ENCODE measurements around the gene KCNS3. TPM values are rescaled to one million over a fixed set of nuclear protein-coding genes. Genes with fewer than 3 reads are reported as not detected.
A peak's percentile ranks its signal among the peaks of the same experiment; 100 is the strongest.

KCNS3 gene
- polyA plus RNA-seq, 4 donors = 5.9 to 9.6 (median 7.2) TPM

- DNase-seq (ENCODE audit: low read depth in 4 of 4, low spot score in 3 of 4) = no peak
Observed at GRCh38 chr2:17876590-17876989, 1.9 kb upstream of the KCNS3 start.

DNA sequence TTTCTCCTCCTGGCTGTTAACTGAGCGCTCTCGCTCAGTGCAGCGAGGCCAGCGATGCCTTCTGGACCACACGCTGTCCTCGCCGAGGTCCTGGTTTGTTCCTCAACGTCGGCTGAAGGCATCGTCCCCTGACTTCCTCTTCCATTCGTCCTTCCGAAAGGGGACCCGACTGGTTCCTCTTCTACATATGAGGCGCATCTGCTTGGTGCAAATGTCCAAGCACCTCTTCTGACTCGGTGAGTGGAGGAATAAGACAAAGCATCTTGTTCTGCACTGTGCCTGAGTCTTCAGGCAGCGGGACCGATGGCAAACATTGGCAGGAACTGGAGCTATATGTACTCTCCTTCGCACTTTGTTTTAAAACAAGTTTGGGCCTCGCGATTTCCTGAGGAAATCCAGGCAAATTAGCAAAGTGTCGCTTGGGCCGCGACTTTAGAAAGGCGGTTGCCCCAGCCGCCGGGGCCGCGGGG lies 621 bp upstream of the KCNS3 start:
- no peak for DNase-seq (ENCODE audit: low read depth in 4 of 4, low spot score in 3 of 4)

DNA sequence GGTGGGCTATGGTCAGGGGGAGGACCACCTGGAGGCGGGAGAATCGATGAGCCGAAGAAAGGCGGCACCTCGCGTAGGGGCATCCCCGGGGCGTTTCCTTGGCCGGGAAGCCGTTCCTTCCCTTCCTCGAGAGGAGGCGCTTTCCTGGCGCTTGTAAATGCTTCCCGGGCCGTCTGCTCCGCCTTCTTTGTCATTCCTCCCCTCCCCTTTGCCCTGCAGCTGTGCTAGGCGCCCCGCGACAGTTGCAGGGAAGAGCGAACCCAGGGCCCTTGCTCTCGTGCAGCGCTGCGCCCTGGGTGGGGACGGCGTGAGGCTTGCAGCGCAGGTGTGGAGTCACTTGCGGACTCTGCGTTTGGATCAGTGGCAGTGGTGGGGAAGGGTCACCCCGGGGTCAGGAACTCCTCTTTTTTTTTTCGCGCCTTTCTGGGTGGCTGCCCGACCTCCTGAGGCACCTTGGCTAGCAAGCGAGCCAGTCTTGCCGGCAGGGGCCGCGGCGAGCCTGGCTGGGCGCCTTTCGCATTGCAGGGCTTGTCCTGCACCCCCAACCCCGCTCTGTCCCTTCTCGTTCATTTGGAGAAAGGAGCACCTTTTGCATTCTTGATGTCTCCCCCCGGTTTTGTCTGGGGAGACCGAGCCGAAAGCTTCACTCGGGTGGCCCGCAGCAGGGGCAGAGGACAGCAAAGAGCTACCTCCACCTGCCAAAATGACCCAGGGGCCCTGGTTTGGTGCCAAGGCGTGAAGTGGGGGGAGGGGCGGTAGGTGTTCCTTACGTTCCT lies 858 bp downstream of the KCNS3 start:
- peak in 3 of 4 donors; percentile 20 to 32 (median 23) for DNase-seq (ENCODE audit: low read depth in 4 of 4, low spot score in 3 of 4)

GRCh38 chr2:17879913-17880274 lies 1.4 kb downstream of the KCNS3 start:
- no peak for DNase-seq (ENCODE audit: low read depth in 4 of 4, low spot score in 3 of 4)

DNA sequence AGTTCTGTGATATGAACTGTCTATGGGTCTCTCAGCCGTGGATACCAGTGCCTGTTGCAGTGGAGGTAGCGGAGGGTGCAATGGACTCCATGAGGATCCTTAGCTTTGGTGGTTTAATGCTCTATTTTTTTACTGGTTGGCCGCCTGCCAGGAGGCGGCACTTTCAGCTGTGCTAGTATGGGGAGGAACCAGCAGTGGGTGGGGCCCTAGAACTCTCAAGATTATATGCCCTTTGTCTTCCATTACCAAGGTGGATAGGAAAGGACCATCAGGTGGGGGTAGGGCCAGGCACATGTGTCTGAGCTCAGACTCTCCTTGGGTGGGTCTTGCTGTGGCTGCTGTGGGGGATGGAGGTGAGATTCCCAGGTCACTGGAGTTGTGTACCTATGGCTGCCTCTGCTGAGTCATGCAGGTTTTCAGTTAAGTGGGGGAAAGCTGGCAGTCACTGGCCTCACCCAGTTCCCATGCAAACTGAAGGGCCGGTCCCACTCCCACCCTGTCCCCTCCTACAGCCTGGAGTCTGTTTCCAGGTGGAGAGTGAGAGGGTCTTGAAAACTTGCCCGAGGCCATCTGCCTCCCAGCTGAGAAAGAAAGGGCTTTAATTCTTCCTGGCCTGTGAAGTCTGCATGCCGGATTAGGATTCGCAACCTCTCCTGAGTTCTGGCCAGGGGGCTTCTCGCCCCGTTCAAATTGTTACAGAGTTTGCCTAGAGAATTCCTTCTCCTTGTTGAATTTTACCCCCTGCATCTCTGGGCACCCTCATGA lies 14.5 kb downstream of the KCNS3 start:
- no peak for DNase-seq (ENCODE audit: low read depth in 4 of 4, low spot score in 3 of 4)

- DNase-seq (ENCODE audit: low read depth in 4 of 4, low spot score in 3 of 4) = no peak
Observed at GRCh38 chr2:17894005-17894404, 15.5 kb downstream of the KCNS3 start.

GRCh38 chr2:17894556-17894955 lies 16.1 kb downstream of the KCNS3 start:
- DNase-seq (ENCODE audit: low read depth in 4 of 4, low spot score in 3 of 4) = no peak

GRCh38 chr2:17899871-17900270 lies 21.4 kb downstream of the KCNS3 start:
- DNase-seq (ENCODE audit: low read depth in 4 of 4, low spot score in 3 of 4) = no peak

DNA sequence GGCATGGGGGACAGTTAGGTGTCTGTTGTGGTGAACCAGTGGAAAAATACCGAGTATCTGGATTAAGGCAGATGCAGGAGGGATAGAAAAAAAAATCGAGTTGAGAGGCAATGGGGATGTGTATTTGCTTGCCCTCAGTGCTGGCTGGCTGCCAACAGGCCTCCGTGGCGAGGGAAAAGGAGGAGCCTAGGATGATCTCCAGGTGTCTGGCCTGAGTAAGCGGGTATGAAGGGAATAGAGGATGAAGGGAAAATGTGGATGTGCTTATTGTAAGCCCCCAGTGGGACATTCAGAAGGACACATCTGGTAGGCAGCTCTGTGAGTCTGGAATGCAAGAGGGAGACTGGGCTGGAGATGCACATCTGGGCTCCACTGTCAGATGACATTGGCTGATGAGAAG lies 22.8 kb downstream of the KCNS3 start:
- no peak for DNase-seq (ENCODE audit: low read depth in 4 of 4, low spot score in 3 of 4)

DNA sequence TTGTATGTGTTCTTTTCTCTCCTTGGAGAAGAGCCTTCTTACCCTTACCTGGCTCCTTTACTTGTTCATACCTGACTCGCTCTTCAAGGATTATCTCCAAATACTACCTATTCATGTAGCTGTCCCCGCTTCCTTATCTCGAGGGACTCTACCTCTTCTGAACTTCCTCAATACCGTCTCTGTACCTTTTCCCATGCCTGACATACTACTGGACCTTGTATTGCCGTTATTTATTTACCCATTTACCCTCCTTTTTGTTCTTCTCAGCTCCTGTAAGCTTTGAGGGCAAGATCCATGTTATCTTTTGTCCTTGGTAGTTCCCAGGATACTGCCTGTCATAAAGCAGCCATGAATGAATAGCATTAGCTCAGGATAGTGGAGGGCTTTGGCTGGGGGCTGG lies 32.5 kb downstream of the KCNS3 start:
- no peak for DNase-seq (ENCODE audit: low read depth in 4 of 4, low spot score in 3 of 4)

DNA sequence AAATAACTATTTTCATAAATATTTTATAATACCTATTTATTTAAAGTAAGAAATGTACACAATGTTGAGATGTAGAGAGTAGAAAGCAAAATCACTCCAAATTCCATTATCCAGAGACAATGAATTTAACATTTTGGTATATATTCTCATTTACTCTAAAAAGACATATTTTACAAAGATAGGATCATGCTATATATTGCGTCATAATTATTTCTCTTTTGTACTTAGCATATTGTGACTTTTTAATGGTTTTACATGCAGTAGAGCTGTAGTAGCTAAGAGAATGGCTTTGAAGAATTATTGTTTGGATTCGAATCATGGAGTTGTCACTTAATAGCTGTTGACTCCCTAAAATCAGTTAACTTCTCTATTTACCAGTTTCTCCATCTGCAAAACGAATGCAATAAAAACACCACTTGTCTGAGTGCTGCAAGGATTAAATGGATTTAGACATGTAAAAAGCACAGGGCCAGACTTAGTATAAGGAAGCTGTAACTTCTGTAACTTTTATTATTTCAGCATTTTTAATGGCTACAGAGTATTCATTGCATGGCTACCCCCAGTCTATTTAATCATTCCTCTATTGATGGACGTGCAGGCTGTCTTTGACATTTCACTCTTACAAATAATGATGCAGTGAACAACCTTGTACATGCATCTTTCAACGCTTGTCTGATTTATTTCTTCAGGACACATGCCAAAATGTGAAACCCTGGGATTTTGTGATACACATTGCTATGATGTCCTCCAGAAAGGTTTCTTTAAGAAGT lies 33.2 kb downstream of the KCNS3 start:
- no peak for DNase-seq (ENCODE audit: low read depth in 4 of 4, low spot score in 3 of 4)

DNA sequence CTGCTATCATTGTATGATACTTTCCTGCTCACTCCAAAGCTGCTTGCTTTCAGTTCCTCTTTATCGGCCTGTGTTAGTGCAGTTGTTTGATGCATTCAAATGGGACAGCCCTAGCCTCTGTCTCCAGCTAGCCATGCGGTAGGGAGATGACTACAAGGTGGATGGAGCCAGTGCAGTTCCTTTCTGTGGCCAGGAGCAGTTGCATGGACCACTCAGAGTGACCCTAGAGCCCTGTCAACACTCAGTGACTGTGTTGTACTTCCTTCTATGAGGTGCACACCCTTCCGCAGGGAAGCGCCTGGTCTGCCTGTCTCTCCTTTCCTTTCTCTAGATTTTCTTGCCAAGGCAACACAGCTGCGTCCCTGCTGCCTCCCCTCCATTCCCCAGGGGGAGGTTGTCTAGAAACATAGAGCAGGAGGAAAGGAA lies 33.8 kb downstream of the KCNS3 start:
- DNase-seq (ENCODE audit: low read depth in 4 of 4, low spot score in 3 of 4) = peak in 1 of 4 donors; percentile 12

- no peak for DNase-seq (ENCODE audit: low read depth in 4 of 4, low spot score in 3 of 4)
Observed at GRCh38 chr2:17915099-17915498, 36.6 kb downstream of the KCNS3 start.

- no peak for DNase-seq (ENCODE audit: low read depth in 4 of 4, low spot score in 3 of 4)
Observed at GRCh38 chr2:17915811-17916518, 37.5 kb downstream of the KCNS3 start.

GRCh38 chr2:17916584-17916983 lies 38.1 kb downstream of the KCNS3 start:
- DNase-seq (ENCODE audit: low read depth in 4 of 4, low spot score in 3 of 4) = no peak

GRCh38 chr2:17918789-17919188 lies 40.3 kb downstream of the KCNS3 start:
- DNase-seq (ENCODE audit: low read depth in 4 of 4, low spot score in 3 of 4) = no peak

DNA sequence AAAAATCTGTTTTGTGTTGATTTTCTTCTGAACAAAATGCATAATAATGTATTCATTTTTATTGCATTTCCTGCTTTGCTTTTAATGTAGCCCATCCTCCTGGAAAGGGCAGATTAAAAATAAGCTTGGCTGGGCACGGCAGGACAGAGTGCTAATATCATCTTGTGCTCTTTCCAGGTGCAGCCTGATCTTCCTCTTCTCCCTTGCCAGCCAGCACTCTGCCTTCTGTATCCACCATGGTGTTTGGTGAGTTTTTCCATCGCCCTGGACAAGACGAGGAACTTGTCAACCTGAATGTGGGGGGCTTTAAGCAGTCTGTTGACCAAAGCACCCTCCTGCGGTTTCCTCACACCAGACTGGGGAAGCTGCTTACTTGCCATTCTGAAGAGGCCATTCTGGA lies 52.3 kb downstream of the KCNS3 start:
- no peak for DNase-seq (ENCODE audit: low read depth in 4 of 4, low spot score in 3 of 4)

DNA sequence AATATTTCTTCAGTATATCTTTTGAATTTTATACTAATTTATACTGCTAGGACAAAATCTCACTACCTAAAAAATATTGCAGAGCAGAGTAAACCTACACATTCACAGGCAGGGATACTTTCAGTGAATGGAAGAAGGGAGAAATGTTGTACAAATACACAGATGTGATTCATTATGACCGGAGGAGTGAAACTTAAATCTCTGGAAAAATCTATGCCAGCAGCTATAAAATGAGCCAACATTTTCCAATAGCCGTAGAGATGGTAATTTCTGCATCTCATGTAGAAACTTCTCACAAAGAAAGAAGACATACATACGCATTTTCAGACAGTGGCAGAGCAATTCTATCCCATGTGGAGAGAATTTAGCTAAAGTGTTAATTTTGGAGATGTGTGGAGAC lies 54.8 kb downstream of the KCNS3 start:
- no peak for DNase-seq (ENCODE audit: low read depth in 4 of 4, low spot score in 3 of 4)

DNA sequence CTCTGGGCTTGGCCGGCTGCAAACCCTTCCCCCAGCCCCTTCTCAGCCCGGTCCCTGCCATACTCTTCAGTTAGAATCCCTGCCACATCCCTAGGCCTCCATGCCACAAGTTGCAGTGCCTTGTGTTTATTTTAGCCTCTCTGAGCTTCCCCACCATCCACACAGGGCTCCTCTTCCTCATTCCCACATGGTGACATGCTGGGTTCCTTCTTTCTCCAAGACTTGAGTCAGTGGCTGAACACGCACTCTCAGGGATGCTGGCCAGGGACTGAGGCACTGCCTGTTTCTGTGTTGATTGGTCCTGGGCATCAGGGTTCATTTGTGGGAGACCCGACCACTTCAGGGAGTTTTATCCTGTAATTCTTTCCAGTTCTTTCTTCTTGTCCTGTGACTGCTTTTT lies 56.3 kb downstream of the KCNS3 start:
- no peak for DNase-seq (ENCODE audit: low read depth in 4 of 4, low spot score in 3 of 4)

DNA sequence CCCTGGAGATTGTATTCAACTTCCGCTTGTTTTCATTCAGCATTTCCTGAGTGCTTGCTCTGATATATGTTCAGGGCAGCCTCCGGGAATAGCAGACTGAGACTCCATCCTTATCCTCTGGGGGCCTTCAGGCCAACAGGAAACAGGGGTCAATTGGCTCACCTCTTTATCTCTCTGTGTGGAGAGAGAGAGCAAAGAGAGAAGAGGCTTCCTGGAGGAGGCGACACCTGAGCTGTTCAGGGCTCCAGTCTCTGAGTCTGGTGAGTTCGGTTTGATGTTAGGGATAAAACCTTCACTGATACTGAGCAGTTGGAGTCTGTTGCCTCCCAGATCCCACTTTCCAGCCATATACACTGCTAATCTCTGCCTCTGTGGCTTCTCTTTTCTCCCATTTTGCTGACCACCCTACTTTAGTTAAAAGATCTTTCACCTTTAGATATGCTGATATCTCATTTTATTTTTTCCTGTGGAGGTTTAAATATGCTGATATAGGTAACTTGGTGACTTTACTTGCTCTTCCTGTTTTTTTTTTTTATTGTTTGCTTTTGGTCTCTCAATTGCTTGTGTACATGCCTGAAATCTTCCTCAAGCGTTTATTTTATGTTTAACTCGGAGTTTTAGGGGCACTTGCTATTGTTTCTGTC lies 56.9 kb downstream of the KCNS3 start:
- DNase-seq (ENCODE audit: low read depth in 4 of 4, low spot score in 3 of 4) = no peak

All from right renal pelvis (tissue), 4 donors.